ENCODE data around the gene NOC4L.

Gene NOC4L

GRCh38 chr12:132171293-132171967 is 27.2 kb downstream of the NOC4L start:
- no peak for DNase-seq

- no peak for DNase-seq
Observed at GRCh38 chr12:132171968-132172521, 27.8 kb downstream of the NOC4L start.

GRCh38 chr12:132172619-132173018 is 28.4 kb downstream of the NOC4L start:
- no peak for DNase-seq

- DNase-seq: no peak
Observed at GRCh38 chr12:132173135-132174014, 29.1 kb downstream of the NOC4L start.

GRCh38 chr12:132174015-132174838 is 30.0 kb downstream of the NOC4L start:
- DNase-seq: no peak

- DNase-seq: no peak
Observed at GRCh38 chr12:132174839-132175490, 30.7 kb downstream of the NOC4L start.

- DNase-seq: no peak
Observed at GRCh38 chr12:132175496-132176384, 31.5 kb downstream of the NOC4L start.

- no peak for DNase-seq
Observed at GRCh38 chr12:132176385-132176919, 32.2 kb downstream of the NOC4L start.

- DNase-seq: no peak
Observed at GRCh38 chr12:132176920-132177551, 32.8 kb downstream of the NOC4L start.

GRCh38 chr12:132178316-132178715 is 34.1 kb downstream of the NOC4L start:
- no peak for DNase-seq

GRCh38 chr12:132178801-132179401 is 34.6 kb downstream of the NOC4L start:
- DNase-seq: peak; percentile 27

- no peak for DNase-seq
Observed at GRCh38 chr12:132179431-132180362, 35.4 kb downstream of the NOC4L start.

- no peak for DNase-seq
Observed at GRCh38 chr12:132180648-132181546, 36.6 kb downstream of the NOC4L start.

GRCh38 chr12:132181570-132182200 is 37.4 kb downstream of the NOC4L start:
- DNase-seq: no peak

GRCh38 chr12:132182206-132182710 is 38.0 kb downstream of the NOC4L start:
- no peak for DNase-seq

- DNase-seq: no peak
Observed at GRCh38 chr12:132182711-132183365, 38.6 kb downstream of the NOC4L start.

GRCh38 chr12:132185705-132186104 is 41.4 kb downstream of the NOC4L start:
- DNase-seq: peak; percentile 44
